B cell (primary cell): ENCODE measurements around the gene PRTFDC1.

Source experiments
- CTCF ChIP-seq: fragments of 200-600 bp; IDR thresholded peaks from one replicate; pipeline ENCODE4 v1.8.0; 2022; ENCODE audit warnings: antibody characterized with exemption, mild to moderate bottlenecking
- EZH2 ChIP-seq: IDR thresholded peaks from 2 replicates; pipeline ENCODE4 v1.6.1; 2012; ENCODE audit warnings: borderline replicate concordance, low read depth, mild to moderate bottlenecking, moderate library complexity, low read length; ENCODE audit not compliant: insufficient read depth, poor library complexity, severe bottlenecking

GRCh38 chr10:24910574-24910973 is 41.8 kb downstream of the PRTFDC1 start:
- TF ChIP-seq CTCF (no peak), EZH2 (no peak)
